SU-DHL-6 (cell line): ENCODE results near the gene SMC1A.

Source experiments
- CTCF ChIP-seq: fragments of 200-600 bp; sonication (generic); IDR thresholded peaks from one replicate; pipeline ENCODE4 v1.5.1; 2017; ENCODE audit warnings: antibody characterized with exemption, mild to moderate bottlenecking, low read length, moderate library complexity; ENCODE audit not compliant: insufficient read depth, poor library complexity, severe bottlenecking
- EZH2phosphoT487 ChIP-seq: fragments of 200-600 bp; sonication (generic), shearing (Covaris generic); conservative IDR thresholded peaks from 2 replicates; pipeline ENCODE4 v1.6.1; 2018; ENCODE audit warnings: mild to moderate bottlenecking, antibody characterized with exemption, low read length, moderate library complexity, mixed read lengths

DNA sequence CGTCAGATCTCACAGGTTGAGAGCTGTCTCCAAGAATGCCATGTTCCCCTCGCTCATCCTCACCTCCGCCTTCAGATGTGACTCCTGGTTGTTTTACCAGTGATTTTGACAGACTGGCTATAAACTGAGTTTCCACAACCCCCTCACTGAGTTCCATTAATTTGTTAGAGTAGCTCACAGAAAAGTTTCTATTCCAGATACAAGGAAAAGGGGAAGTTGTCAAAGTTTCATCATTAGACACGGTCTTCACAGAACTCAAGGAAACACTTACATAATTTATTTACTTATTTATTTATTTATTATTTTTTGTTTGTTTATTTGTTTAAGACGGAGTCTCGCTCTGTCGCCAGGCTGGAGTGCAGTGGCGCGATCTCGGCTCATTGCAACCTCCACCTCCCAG, 85.4 kb downstream of the SMC1A start:
- TF ChIP-seq CTCF: no peak
- TF ChIP-seq EZH2phosphoT487: no peak
